HG02885 (cell line): ENCODE data around the gene EHD3.

Experiments
- ATAC-seq: cut with Tn5 transposase; IDR thresholded peaks from one replicate; pipeline ENCODE4 v1.9.1; 2021; ENCODE audit warnings: mild to moderate bottlenecking; ENCODE audit not compliant: unreplicated experiment, poor library complexity

The EHD3 gene

GRCh38 chr2:31234683-31235503, 941 bp downstream of the EHD3 start:
- no peak for ATAC-seq

- no peak for ATAC-seq
These were observed 1.6 kb downstream of the EHD3 start for GRCh38 chr2:31235504-31235902.

DNA sequence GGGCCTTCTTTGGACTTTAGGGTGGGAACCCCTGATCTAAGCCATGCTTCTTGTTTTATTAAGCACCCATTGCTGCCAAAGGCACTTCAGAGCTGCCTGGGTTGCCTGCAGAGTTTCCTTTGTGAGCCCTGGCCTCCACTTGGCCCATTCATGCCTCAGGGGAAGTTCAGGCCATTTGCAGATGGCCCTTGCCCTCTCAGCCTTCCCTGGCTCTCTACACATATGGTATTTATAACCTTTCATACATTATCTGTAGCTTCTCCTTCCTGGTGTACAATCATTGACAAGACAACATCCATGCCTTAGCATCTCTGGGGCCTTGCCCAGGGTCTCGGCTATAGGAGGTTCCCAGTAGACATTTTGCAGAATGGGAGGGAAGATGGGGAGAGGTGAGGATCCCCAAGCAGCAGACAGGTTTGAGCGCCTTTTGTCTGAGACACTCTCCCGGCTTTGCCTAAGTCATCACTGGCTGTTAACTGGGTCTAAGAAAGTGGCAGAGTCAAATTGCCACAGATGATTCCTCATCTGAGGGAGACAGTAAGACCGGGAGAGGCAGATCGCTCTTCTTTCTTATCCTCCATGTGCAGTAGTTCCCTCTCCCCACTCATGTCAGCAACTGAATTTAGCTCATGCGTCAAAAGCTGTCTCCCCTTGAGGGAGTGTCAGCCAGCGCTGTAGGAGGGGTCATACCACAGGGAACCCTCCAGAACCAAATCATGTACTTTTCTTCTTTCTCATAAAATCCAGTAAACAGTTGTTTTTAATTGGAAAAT, 2.7 kb downstream of the EHD3 start:
- ATAC-seq = no peak

- ATAC-seq = no peak
These were observed 3.5 kb downstream of the EHD3 start for GRCh38 chr2:31237348-31238017.

GRCh38 chr2:31238126-31238905, 4.4 kb downstream of the EHD3 start:
- ATAC-seq = no peak

DNA sequence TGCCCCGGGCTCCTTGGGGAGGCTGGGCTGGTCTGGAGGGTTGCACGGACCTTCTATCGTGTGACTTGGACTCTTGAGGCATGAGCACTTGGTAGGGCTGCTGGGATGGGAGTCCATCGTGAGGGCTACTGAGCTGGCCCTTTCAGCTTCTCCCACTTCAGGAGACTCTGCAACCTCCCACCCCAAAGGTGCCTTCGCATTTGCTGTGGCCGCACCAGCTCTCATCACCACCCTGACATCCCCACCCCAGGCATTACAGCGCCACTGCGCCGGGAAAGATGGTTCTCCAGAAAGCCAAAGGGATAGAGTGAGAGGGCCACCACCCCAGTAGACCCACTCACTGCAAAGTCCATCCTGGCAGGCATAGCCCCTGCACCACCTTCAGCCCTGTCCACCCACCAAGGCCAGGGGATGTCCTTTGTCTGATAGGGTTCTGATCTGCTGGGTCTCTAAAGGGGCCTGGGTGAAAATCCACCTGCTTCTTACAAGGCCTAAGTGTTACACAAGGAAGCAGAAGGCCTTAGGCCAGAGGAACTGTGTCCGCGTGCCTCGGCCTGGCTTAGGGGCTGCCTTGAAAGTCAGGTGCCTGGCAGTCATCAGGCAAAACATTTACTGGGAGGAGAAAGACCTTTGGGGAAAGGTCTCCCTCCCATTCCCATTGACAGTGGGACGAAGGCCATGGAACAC, 5.1 kb downstream of the EHD3 start:
- no peak for ATAC-seq

GRCh38 chr2:31239593-31240177, 5.7 kb downstream of the EHD3 start:
- ATAC-seq = no peak

DNA sequence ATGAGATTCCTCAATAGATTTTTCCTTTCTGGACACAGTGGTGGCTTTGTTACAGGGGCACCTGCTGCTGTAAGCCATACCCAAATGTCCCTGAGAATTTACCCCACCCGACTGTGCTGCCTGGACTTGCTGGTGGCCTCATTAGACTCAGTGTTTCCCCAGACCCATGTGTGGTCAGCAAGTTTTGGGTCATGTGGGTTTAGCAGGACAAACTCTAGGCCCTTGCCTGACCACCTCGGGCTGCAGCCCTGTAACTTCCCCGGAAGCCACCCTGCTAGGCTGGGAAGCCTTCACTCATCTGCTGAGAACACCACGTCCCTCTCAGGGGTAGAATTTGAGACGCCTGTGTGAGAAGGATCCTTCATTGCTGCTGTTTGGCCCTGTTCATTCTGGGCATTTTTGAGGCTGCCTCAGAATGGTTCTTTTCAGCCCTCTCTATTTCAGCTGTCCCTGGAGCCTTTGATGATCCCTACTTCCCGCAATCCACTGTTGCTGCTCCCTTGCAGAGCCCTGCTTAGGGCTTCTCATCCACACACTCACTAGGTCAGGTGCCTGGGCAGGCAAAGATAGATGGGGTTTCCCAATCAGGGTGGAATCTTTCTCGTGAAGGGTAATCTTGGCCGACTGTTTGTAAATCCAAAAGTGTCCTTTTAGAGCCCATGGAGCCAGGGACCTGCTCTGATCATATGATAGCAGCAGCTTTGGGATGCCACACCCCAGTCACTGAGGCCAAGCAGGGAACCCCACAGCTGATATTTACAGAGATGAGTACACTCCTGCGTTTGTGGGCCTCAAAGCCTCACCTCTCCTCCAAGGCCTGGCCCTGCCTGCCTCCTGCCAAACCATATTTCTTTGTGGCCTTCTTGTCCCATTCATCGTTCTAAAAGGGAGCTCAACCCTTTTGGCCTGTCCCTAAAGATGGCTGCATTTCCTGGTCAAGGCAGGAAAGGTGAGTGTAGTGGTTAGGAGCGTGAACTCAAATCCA, 6.7 kb downstream of the EHD3 start:
- no peak for ATAC-seq

- ATAC-seq = no peak
These were observed 7.8 kb downstream of the EHD3 start for GRCh38 chr2:31241625-31242270.

- no peak for ATAC-seq
These were observed 9.1 kb downstream of the EHD3 start for GRCh38 chr2:31243053-31243452.

GRCh38 chr2:31244101-31244500, 10.1 kb downstream of the EHD3 start:
- no peak for ATAC-seq

DNA sequence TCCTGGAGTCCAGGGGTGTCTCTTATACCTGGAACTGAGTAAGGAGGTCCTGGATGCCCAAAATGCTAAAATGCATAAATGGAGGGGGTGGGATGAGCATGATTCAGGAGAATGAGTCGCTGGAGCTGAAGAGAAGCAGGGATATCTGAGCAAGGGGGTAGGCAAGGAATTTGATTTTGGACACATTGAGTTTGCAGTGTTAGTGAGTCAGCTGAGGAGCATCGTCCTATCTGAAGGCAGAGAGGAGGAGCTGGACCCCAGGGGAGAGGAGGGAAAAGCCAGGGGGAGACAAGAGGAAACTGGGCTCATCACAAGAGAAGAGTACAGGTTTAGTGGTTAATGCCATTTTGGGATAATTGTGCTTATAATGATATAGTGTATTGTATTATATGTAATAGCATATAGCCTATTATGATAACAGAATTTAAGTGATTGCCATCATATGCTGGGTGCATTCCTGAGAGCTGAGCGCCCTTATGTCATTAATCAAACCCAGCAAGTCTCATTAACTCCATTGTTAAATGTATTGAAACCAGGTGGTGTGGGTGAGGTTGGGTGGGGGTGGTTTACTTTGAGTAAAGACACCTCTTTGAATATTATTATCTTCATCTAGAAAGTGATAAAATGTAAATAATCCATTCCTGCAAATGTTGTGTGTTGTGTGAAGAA, 12.4 kb downstream of the EHD3 start:
- ATAC-seq = no peak

DNA sequence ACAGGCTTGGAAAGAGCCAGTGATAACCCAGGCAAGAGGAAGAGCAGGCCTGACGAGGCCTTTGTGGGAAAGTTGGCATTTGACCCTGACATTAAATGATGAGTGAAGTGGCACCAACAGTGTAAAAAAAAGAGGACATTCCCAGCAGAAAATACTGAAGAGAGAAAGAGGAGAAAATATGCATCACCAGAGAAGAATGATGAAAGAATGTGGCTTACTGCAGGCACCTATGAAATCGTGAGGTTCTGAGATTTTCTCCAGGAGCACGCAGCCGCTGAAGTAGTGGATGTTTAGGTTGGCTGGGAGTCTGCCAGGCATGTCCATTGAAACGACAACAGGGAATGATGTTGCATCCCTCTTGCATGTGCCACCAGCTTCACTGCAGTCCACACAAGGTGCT, 13.8 kb downstream of the EHD3 start:
- ATAC-seq = no peak

DNA sequence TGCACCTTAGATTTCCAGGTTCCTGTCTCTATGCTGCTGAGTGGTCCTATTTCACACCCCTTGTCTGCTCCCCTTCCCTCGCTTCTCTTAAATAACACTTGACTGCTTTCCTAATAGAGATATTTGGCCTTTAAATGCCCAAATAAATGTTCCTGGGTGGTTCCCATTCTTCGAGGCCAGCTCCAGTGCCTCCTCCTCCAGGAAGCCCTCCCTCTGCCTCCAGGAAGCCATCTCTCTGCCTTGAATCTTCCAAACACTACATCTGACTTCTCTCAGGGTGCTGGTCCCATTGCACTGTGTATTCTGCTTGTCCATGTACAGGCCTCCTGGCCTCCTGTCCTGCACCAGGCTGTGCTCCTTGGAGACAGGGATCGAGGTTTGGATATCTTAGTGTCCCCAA, 14.2 kb downstream of the EHD3 start:
- no peak for ATAC-seq

DNA sequence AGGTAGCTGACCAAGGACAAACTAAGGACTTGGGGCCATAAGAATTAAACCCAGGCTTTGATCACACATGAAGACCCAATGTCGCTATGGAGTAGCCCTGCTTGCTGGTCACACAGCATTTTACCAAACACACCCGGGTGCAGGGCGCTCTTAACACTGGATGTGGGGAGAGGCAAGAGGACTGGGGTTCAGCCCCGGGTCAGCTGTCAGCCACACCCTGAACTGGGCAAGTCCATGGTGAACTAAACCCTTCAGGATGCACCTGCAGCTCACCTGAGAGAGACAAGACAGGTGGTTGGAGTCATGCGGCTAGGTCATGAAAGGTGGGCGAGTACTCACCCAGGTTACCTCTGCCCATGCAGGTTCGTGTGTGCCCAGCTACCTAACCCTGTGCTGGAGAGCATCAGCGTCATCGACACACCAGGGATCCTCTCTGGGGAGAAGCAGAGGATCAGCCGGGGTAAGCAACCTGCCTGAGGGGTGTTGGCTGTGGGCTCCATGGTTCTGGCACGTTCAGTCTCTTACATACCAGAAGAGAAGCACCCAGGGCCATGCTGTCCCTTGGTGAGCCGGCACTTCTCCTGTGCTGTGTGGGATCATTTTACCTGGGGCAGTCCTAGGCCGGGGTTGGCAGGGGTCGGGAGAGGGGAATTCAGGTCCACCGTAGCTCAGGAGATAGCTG, 15.2 kb downstream of the EHD3 start:
- ATAC-seq = no peak

DNA sequence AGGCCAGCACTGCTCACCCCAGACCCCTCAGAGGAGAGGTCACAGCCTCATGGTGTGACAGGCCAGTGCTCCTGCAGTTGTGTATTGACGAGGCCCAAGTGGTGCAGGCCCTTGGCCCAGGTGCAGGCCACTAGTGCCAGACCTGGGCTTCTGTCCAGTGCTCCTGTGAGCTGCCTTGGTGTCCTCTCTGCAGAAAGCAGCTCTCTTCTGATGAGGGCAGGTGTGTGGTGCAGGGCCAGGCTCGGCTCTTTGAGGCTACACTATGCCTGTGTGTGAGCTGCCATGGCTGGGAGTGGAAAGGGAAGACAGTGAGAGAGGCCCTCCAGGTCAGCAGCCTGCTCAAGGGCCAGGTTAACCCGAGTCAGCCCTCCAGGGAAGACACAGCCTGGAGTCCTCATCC, 17.1 kb downstream of the EHD3 start:
- ATAC-seq = no peak

DNA sequence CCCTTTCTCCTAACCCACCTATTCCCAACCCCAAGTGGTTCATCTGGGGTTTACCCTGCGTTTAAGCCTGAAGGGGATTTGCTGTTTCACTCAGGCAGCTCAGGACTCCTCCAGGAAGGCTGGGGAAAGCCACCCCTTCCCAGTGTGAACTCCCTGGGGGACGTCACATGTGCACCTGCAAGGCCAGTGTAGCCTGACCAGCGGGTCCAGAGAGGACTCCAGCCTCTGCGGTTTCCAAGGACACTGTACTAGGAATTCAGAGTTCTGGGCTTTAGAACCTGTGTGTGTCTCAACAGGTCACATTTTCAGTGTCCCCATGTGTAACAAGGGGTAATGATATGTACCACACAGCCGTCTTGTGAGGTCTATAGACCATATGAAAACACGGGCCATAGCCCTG, 17.9 kb downstream of the EHD3 start:
- no peak for ATAC-seq
